B cell (primary cell): ENCODE data around the gene TRIM29.

Source experiments
- CTCF ChIP-seq: fragments of 200-600 bp; IDR thresholded peaks from one replicate; pipeline ENCODE4 v1.8.0; 2022; ENCODE audit warnings: antibody characterized with exemption, mild to moderate bottlenecking
- EZH2 ChIP-seq: IDR thresholded peaks from 2 replicates; pipeline ENCODE4 v1.6.1; 2012; ENCODE audit warnings: borderline replicate concordance, low read depth, mild to moderate bottlenecking, moderate library complexity, low read length; ENCODE audit not compliant: insufficient read depth, poor library complexity, severe bottlenecking

DNA sequence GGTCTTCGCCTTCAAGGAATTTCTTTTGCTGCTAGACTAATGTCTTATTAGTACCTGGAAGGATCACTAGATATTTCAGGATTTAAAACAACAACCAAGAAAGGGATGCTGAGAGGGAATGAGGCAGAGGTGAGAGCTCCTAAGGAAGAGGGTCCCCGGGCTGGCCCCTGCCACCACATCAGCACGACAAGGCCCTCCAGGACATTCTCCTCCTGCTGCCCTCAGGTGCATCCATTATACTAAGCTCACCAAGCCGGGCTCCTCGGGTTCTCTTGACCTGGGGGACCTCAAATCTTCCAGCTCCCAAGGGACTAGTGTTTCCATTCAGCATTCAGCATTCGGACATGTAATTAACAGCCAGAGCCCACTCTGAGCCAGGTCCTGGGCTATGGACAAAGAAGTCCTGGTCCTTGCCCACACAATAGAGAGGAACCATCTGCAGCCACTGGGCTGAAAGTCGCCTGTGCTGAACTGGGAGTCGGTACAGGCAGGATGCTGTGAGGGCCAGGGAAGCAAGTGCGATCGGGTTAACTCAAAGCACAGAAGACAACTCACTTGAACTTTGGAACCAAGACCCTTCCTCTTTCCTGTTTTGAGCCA lies 43.6 kb upstream of the TRIM29 start:
- no peak for TF ChIP-seq CTCF
- TF ChIP-seq EZH2 = no peak
